ENCODE data around the gene SCUBE1.

SCUBE1 gene

GRCh38 chr22:43260331-43261231, 82.6 kb downstream of the SCUBE1 start:
- no peak for DNase-seq (ENCODE audit: low read depth in 2 of 2)

- DNase-seq (ENCODE audit: low read depth in 2 of 2): no peak
Observed at GRCh38 chr22:43257961-43258360, 85.2 kb downstream of the SCUBE1 start.

GRCh38 chr22:43257549-43257948, 85.6 kb downstream of the SCUBE1 start:
- no peak for DNase-seq (ENCODE audit: low read depth in 2 of 2)

GRCh38 chr22:43256976-43257545, 86.1 kb downstream of the SCUBE1 start:
- no peak for DNase-seq (ENCODE audit: low read depth in 2 of 2)

- no peak for DNase-seq (ENCODE audit: low read depth in 2 of 2)
Observed at GRCh38 chr22:43256569-43256968, 86.6 kb downstream of the SCUBE1 start.

GRCh38 chr22:43255299-43255698, 87.9 kb downstream of the SCUBE1 start:
- no peak for DNase-seq (ENCODE audit: low read depth in 2 of 2)

- DNase-seq (ENCODE audit: low read depth in 2 of 2): no peak
Observed at GRCh38 chr22:43253839-43254238, 89.3 kb downstream of the SCUBE1 start.

GRCh38 chr22:43252319-43252718, 90.9 kb downstream of the SCUBE1 start:
- DNase-seq (ENCODE audit: low read depth in 2 of 2): no peak

- no peak for DNase-seq (ENCODE audit: low read depth in 2 of 2)
Observed at GRCh38 chr22:43249789-43250471, 93.2 kb downstream of the SCUBE1 start.

GRCh38 chr22:43247546-43248260, 95.5 kb downstream of the SCUBE1 start:
- no peak for DNase-seq (ENCODE audit: low read depth in 2 of 2)

- DNase-seq (ENCODE audit: low read depth in 2 of 2): no peak
Observed at GRCh38 chr22:43246188-43246587, 97.0 kb downstream of the SCUBE1 start.

GRCh38 chr22:43245717-43246116, 97.5 kb downstream of the SCUBE1 start:
- no peak for DNase-seq (ENCODE audit: low read depth in 2 of 2)

- DNase-seq (ENCODE audit: low read depth in 2 of 2): no peak
Observed at GRCh38 chr22:43244803-43245527, 98.2 kb downstream of the SCUBE1 start.

- DNase-seq (ENCODE audit: low read depth in 2 of 2): no peak
Observed at GRCh38 chr22:43244402-43244801, 98.8 kb downstream of the SCUBE1 start.

- no peak for DNase-seq (ENCODE audit: low read depth in 2 of 2)
Observed at GRCh38 chr22:43243324-43243723, 99.8 kb downstream of the SCUBE1 start.

GRCh38 chr22:43242627-43243026, 100.5 kb downstream of the SCUBE1 start:
- no peak for DNase-seq (ENCODE audit: low read depth in 2 of 2)

GRCh38 chr22:43241699-43242386, 101.3 kb downstream of the SCUBE1 start:
- DNase-seq (ENCODE audit: low read depth in 2 of 2): no peak

GRCh38 chr22:43241138-43241597, 102.0 kb downstream of the SCUBE1 start:
- DNase-seq (ENCODE audit: low read depth in 2 of 2): no peak

- no peak for DNase-seq (ENCODE audit: low read depth in 2 of 2)
Observed at GRCh38 chr22:43240614-43241013, 102.6 kb downstream of the SCUBE1 start.

- no peak for DNase-seq (ENCODE audit: low read depth in 2 of 2)
Observed at GRCh38 chr22:43239956-43240355, 103.2 kb downstream of the SCUBE1 start.
